SU-DHL-6 (cell line): ENCODE results near the gene PDCD6IP.

Experiments used
- H2AFZ ChIP-seq: fragments of 200-600 bp; sonication (generic); 2 replicates; pipeline ENCODE4 v1.6.1; 2014; ENCODE audit warnings: low read depth, mild to moderate bottlenecking, moderate library complexity, mixed read lengths, antibody characterized with exemption, low read length; ENCODE audit not compliant: severe bottlenecking
- H3F3A ChIP-seq: fragments of 200-600 bp; shearing (Covaris generic); 2 replicates; pipeline ENCODE4 v1.6.0; 2016; ENCODE audit warnings: antibody characterized with exemption, mild to moderate bottlenecking; ENCODE audit not compliant: insufficient read depth
- H3K27ac ChIP-seq: fragments of 200-600 bp; sonication (generic); 2 replicates; pipeline ENCODE4 v1.5.1; 2016; ENCODE audit warnings: low read depth, mild to moderate bottlenecking, low read length, moderate library complexity, mixed read lengths
- H3K27me3 ChIP-seq: fragments of 200-600 bp; sonication (generic), shearing (Covaris generic); 2 replicates; pipeline ENCODE4 v1.6.0; 2014; ENCODE audit warnings: mild to moderate bottlenecking, low read length
- H3K36me3 ChIP-seq: fragments of 200-600 bp; sonication (generic); 2 replicates; pipeline ENCODE4 v1.6.1; 2014; ENCODE audit warnings: mild to moderate bottlenecking, low read length, mixed read lengths
- H3K4me2 ChIP-seq: fragments of 300-600, 200-600 bp; shearing (Covaris generic), sonication (generic); 2 replicates; pipeline ENCODE4 v1.6.0; 2014; ENCODE audit warnings: low read length, low read depth, mild to moderate bottlenecking; ENCODE audit not compliant: poor library complexity, severe bottlenecking
- H3K4me3 ChIP-seq: fragments of 200-600 bp; sonication (generic); 2 replicates; pipeline ENCODE4 v1.5.1; 2014; ENCODE audit warnings: antibody characterized with exemption, low read length, mild to moderate bottlenecking, mixed read lengths; ENCODE audit not compliant: insufficient read depth, poor library complexity, severe bottlenecking
- H3K79me2 ChIP-seq: fragments of 200-600 bp; sonication (generic); 2 replicates; pipeline ENCODE4 v1.6.1; 2014; ENCODE audit warnings: mild to moderate bottlenecking, low read length, moderate library complexity; ENCODE audit not compliant: insufficient read depth
- H3K9ac ChIP-seq: fragments of 200-600 bp; sonication (generic); 2 replicates; pipeline ENCODE4 v1.7.0; 2014; ENCODE audit warnings: mild to moderate bottlenecking, low read length
- H3K9me2 ChIP-seq: fragments of 200-600 bp; sonication (generic); replicated peaks from 2 replicates; pipeline ENCODE4 v1.6.1; 2014; ENCODE audit warnings: low read length; ENCODE audit not compliant: insufficient read depth
- H3K9me3 ChIP-seq: fragments of 200-600 bp; sonication (generic); 2 replicates; pipeline ENCODE4 v1.6.1; 2014; ENCODE audit warnings: low read length, mixed read lengths; ENCODE audit not compliant: insufficient read depth
- H4K20me1 ChIP-seq: fragments of 200-600 bp; sonication (generic); 2 replicates; pipeline ENCODE4 v1.6.1; 2014; ENCODE audit warnings: low read depth, mild to moderate bottlenecking, antibody characterized with exemption, low read length, moderate library complexity, mixed read lengths
- EZH2phosphoT487 ChIP-seq: fragments of 200-600 bp; sonication (generic), shearing (Covaris generic); conservative IDR thresholded peaks from 2 replicates; pipeline ENCODE4 v1.6.1; 2018; ENCODE audit warnings: mild to moderate bottlenecking, antibody characterized with exemption, low read length, moderate library complexity, mixed read lengths
- TF ChIP-seq, protein P1 (sequence below): fragments of 200-600 bp; sonication (generic); IDR thresholded peaks from one replicate; pipeline ENCODE4 v1.5.1; 2017; ENCODE audit warnings: antibody characterized with exemption, mild to moderate bottlenecking, low read length, moderate library complexity; ENCODE audit not compliant: insufficient read depth, poor library complexity, severe bottlenecking

The PDCD6IP gene

GRCh38 chr3:33900809-33901505, 102.5 kb downstream of the PDCD6IP start:
- Histone ChIP-seq H2AFZ (no peak overlapping the region), H3K27ac (no peak overlapping the region)

DNA sequence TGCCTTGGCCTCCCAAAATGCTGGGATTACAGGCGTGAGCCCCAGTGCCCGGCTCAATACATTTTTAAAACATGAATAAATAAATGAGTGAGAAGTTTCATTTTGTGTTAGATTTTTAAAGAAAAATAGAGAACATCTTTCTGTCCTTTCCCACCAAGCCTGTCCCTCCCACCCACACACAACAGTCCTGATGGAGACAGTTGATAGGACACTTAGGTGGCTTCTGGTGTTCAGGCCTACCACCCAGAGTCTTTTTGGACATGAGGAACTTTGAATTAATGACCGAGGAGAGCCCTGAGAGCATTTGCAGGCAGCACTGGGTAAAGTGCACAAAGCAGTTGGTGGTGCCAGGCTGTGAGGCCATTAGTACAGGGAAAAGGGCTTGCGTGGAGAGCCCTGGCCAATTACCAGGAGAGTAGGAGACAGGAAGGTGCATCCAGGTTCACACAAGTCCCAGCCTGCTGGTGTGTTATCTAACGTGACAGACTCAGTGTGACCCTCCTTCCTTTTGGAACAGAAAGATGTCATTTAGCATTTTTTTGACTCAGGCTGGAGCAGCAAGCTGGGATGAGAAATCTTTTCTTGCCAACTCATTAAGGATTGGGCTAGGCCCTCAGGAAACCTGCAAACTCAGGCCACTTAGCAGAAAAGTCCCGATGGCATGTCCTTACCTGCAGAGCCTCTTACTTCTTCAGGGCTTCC, 103.6 kb downstream of the PDCD6IP start:
- Histone ChIP-seq H3K36me3 (no peaks in the 10 kb centered on the region), H3K9me2 (no peaks in the 10 kb centered on the region), H3K9ac (no peak overlapping the region), H3K79me2 (no peaks in the 10 kb centered on the region), H4K20me1 (no peaks in the 10 kb centered on the region), H3K9me3 (no peaks in the 10 kb centered on the region), H3K4me2 (no peak overlapping the region), H3F3A (no peaks in the 10 kb centered on the region), H2AFZ (no peak overlapping the region), H3K4me3 (no peak overlapping the region), H3K27me3 (no peaks in the 10 kb centered on the region), H3K27ac (no peak overlapping the region)
- TF ChIP-seq, protein P1, sequence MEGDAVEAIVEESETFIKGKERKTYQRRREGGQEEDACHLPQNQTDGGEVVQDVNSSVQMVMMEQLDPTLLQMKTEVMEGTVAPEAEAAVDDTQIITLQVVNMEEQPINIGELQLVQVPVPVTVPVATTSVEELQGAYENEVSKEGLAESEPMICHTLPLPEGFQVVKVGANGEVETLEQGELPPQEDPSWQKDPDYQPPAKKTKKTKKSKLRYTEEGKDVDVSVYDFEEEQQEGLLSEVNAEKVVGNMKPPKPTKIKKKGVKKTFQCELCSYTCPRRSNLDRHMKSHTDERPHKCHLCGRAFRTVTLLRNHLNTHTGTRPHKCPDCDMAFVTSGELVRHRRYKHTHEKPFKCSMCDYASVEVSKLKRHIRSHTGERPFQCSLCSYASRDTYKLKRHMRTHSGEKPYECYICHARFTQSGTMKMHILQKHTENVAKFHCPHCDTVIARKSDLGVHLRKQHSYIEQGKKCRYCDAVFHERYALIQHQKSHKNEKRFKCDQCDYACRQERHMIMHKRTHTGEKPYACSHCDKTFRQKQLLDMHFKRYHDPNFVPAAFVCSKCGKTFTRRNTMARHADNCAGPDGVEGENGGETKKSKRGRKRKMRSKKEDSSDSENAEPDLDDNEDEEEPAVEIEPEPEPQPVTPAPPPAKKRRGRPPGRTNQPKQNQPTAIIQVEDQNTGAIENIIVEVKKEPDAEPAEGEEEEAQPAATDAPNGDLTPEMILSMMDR: no peak
- no peak for TF ChIP-seq EZH2phosphoT487

More at GRCh38 chr3:33900809-33901505, 102.5 kb downstream of the PDCD6IP start:
- H3K79me2 ChIP-seq: no peaks in the 10 kb centered on the region
- no peaks in the 10 kb centered on the region for H3F3A ChIP-seq
- no peaks in the 10 kb centered on the region for H3K9me2 ChIP-seq
- no peak overlapping the region for H3K9ac ChIP-seq
- no peak overlapping the region for H3K4me2 ChIP-seq
- no peaks in the 10 kb centered on the region for H3K36me3 ChIP-seq
- H3K27me3 ChIP-seq: no peaks in the 10 kb centered on the region
- H3K9me3 ChIP-seq: no peaks in the 10 kb centered on the region
- no peak for TF ChIP-seq EZH2phosphoT487
- TF ChIP-seq, protein P1: no peak
- H4K20me1 ChIP-seq: no peaks in the 10 kb centered on the region
- no peak overlapping the region for H3K4me3 ChIP-seq

DNA sequence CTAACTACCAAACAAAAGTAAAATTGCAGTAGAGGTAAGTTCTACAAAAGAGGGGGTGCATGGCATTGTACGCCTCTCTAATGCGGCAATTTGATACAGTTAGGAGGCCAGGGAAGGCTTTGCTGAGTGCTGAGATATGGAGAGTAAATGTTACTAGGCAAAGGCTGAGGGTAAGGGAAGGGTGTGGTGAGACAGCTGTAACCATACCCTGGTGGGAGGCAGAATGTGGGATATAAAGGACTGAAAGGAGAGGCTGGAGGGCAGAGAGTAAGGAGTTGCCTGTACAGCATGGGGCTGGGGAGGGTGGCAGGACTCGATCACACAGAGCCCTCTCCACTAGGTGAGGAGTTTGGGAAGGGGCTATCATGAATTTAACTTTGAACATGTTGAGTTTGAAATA, 106.3 kb downstream of the PDCD6IP start:
- Histone ChIP-seq H3F3A (no peaks in the 10 kb centered on the region), H2AFZ (no peak overlapping the region), H3K9me3 (no peaks in the 10 kb centered on the region), H3K4me3 (no peak overlapping the region), H3K36me3 (no peaks in the 10 kb centered on the region), H3K4me2 (no peak overlapping the region), H3K79me2 (no peaks in the 10 kb centered on the region), H4K20me1 (no peaks in the 10 kb centered on the region), H3K27ac (no peak overlapping the region), H3K9ac (no peak overlapping the region), H3K9me2 (no peaks in the 10 kb centered on the region), H3K27me3 (no peaks in the 10 kb centered on the region)
- TF ChIP-seq EZH2phosphoT487: no peak
- TF ChIP-seq, protein P1: no peak
